Epidermal melanocyte (primary cell): ENCODE results near the gene NF2.

Experiments
- DNase-seq: peaks from one replicate; pipeline ENCODE4 v3.0.0; 2011; ENCODE audit warnings: low spot score; ENCODE audit not compliant: insufficient read length

NF2 gene

GRCh38 chr22:29701155-29701999 is 97.9 kb downstream of the NF2 start:
- no peak for DNase-seq

DNA sequence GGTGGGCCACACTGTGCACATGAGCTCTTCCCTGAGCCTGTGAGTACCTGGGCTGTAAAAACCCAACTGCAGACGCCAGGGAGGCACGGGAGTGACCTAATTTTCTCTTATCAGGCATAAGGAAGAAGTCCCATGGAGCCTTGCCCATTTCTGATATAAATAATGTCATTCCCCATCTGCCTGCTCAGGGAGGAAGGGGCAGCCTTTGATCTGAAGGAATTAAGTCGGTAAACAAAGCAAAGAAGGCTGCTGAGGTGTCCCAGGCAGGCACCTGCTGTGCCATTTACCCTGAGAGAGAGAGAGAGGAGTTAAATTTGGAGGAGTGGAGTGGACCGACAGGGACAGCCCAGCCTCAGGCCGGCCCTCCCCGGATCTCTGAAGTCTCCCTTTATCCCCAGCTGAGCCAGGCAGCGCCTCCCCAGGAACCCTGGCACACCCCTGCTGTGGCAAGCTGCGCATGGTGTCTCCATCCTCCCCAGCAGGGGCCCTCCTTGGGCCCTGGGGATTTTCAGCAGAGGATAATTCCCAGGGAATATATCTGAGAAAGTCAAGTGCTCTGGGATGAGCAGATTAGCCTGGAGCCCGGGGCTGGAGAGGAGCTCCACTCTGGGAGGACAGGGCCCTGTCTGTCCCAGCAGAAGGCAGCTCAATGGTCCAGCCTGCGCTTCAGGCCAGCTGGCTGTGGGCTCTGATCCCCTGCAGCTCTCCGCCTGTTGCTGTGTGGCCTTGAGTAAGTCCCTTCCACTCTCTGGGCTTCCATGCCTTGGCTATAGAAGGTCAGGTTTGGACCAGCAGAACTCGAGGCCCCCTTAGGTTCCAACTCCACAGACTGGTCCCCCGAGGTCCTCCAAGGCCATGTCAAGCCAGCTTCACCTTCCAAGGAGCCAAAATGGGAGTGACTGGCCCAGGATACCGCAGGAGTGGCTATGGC is 98.8 kb downstream of the NF2 start:
- no peak for DNase-seq

- DNase-seq = no peak
Measured at GRCh38 chr22:29702931-29703501, 99.6 kb downstream of the NF2 start.

- DNase-seq = no peak
Measured at GRCh38 chr22:29703569-29704195, 100.2 kb downstream of the NF2 start.

GRCh38 chr22:29704528-29705285 is 101.3 kb downstream of the NF2 start:
- DNase-seq = no peak

DNA sequence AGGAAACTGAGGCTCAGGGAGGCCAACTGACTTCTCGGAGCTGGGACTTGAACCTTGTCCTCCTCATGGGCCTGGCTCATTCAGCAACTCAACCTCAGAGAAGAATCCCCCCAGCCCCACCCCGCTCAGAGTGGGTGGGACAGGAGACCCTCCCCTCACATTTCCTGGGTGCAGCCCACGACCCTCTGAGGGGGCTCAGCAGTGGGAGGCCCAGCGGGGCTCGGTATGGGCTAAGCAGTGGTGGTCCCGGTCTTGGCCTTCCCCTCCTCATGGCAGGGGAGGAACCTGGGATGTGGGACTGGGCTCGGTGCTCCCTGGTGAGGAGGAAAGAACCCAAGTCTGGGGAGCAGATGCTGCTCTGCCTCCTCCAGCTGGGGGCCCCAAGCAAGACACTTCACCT is 102.2 kb downstream of the NF2 start:
- no peak for DNase-seq

GRCh38 chr22:29706486-29706885 is 103.1 kb downstream of the NF2 start:
- DNase-seq = no peak

DNA sequence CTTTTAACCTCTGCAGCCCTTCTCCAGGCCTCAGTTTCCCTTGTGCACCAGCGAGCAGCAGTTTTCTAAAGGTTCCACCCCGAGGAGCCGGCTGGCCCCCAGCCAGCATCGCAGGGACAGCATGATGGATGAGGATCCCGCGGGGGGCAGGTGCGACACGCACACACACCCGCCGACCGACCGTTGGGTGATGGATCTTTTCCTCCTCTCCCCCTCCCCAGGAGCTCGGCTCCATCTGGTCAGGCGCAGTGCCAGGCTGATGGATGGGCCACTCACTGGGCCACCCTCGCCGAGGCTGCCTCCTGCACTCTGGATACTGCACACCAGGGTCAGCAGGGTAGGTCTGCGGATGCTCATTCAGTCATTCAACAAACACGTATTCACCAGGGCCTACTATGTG is 103.6 kb downstream of the NF2 start:
- DNase-seq = no peak

DNA sequence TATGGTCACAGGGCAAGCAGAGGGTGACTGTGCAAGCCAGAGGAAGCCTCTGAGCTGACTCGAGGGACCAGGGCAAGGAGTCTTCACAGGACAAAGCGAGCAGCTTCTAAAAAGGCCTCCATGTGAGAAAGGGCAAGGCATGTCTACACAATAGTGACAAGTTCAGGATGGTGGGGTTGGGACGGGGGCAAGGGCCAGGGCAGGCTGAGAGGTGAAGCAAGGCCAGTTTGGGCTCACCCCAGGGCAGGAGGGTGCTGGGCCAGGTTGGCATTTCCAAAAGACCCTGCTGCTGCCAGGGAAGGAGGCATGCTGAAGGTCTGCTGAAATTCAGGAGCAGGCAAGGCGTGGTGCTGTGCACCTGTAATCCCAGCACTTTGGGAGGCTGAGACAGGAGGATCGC is 104.0 kb downstream of the NF2 start:
- no peak for DNase-seq

GRCh38 chr22:29710193-29710592 is 106.8 kb downstream of the NF2 start:
- DNase-seq = no peak

DNA sequence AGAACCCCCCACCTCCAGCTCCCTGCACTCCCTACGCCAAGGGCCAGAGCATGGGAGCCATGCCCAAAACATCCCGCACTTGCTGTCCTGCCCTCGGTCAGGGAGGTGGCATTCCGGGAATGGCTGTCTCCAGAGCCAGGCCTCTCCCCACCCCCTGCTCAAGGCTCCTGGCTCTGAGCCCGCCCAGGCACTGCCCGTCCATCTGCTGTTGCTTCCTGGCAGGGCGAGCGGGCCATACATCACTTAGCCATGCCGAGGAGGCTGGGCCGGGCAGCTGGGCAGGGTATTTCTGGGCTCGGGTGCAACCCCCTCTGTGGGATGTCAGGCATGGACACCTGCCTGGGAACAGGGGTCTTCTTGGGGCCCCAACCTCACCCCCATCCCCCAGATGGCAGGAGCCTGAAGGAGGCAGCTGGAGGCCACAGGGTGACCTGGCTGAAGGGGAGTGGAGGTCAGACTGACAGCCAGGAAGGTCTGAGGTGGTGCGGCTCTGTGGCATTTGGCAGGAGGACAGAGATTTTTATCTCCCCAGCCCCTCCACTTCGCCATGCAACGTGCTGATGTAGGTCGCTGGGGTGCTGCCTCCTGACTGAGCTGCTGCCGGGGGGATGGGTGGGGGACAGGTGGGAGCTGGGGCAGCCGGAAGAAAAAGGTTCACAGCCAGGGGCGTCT is 107.6 kb downstream of the NF2 start:
- no peak for DNase-seq

DNA sequence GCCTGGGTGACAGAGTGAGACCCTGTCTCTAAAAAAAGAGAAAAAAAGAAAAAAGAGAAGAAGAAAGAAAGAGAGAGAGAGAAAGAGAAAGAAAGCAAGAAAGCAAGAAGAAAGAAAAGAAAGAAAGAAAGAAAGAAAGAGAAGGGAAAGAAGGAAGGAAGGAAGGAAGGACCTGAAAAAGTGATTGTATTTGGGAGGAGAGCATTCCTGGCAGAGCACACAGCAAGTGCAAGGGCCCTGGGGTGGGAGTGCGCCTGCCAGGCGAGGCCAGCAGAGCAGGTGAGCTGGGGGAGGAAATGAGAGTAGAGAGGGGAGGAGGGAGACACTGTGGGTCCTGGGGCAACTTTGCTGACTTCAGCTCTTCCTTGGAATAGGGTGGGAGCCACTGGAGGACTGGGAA is 108.7 kb downstream of the NF2 start:
- DNase-seq = no peak

GRCh38 chr22:29713156-29713727 is 109.8 kb downstream of the NF2 start:
- no peak for DNase-seq

DNA sequence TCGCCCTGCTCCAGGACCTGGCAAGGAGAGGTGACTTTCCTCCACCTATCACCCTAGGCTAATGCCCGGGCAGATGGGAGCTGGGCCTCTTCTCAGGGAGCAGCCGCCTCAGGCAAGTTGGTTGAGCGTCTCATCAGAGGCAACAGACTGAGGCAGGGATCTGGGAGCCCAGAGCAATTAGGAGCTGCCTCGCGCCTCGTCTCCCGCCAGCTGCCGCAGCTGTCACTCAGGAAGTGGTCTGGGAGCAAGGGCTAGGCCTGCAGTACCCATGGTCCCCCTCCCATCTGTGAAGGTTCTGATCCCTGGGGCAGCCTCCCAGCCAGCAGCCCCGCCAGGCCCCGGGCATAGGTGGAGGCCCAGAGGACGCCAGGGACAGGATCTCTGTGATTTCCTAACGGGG is 111.8 kb downstream of the NF2 start:
- DNase-seq = no peak

GRCh38 chr22:29715705-29716104 is 112.3 kb downstream of the NF2 start:
- no peak for DNase-seq

GRCh38 chr22:29716814-29717545 is 113.5 kb downstream of the NF2 start:
- DNase-seq = peak; percentile 89

DNA sequence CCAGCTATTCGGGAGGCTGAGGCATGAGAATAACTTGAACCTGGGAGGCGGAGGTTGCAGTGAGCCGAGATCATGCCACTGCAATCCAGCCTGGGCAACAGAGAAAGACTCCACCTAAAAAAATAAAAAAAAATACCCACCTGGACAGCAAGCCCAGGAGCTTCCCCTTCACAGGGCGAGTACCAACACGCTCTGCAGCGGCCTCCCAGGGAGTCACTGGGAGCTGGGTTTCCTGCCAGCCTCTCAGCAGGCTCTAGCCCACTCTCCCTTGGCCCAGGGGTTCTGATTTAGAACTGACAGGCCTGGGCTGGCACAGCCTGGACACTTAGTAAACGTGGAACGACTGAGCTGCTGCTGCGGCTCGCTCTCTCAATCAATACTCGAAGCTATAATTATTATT is 114.4 kb downstream of the NF2 start:
- no peak for DNase-seq

DNA sequence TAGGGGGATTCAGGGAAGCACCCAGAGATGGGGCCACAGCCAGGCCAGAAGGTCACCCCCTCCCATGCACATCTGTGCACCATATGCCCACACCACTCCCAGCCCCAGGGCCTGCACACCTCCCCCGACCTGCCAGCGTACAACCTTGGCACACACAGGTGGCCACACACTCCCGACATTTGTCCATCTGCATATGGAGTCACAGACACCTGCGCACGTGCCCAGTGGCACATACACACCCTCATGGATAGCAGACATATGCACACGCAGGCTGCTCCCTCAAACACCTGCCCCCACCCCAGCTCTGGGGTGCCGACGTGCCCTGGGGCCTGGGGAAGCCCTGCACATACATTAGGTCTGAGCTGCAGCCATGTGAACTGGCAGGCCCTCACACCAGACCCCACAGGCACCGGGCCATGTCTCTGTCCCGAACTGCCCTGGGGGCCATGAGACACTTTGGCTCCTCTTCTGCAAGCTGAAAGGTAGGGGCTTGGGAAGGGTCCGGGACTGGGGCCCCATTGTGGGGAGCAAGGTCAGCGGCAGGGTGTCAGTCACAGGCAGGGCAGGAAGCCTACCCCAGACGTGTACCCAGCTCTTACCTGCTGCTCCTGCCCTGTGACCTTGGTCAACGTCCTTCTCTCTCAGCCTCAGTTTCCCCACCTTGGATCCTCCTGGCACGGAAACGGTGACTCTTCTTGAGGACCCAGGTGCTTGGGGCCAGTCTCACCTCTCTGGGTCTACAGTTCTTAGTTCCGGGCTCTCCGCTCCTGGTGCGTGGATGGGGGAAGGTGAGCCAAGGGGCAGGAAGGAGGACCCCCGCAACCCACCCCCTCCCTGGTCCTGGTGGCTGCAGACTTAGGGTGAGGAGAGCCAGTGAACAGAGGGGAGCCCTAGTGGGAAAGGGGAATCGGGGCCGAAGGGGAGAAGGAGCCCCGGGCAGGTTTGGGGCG is 115.8 kb downstream of the NF2 start:
- no peak for DNase-seq
